AG08396 (cell line): ENCODE data around the gene IPO9.

Experiments
- DNase-seq: peaks from one replicate; pipeline ENCODE4 v3.0.0; 2012; ENCODE audit warnings: low spot score, mixed read lengths

IPO9 gene

GRCh38 chr1:201905234-201905890, 76.4 kb downstream of the IPO9 start:
- no peak for DNase-seq

- no peak for DNase-seq
Observed at GRCh38 chr1:201906336-201906735, 77.4 kb downstream of the IPO9 start.

- no peak for DNase-seq
Observed at GRCh38 chr1:201907621-201908020, 78.7 kb downstream of the IPO9 start.

- no peak for DNase-seq
Observed at GRCh38 chr1:201911826-201912571, 83.0 kb downstream of the IPO9 start.

- DNase-seq = peak; percentile 65
Observed at GRCh38 chr1:201912832-201913231, 83.9 kb downstream of the IPO9 start.

GRCh38 chr1:201914456-201915235, 85.7 kb downstream of the IPO9 start:
- no peak for DNase-seq

GRCh38 chr1:201916649-201917249, 87.8 kb downstream of the IPO9 start:
- peak; percentile 76 for DNase-seq

- DNase-seq = peak; percentile 60
Observed at GRCh38 chr1:201917362-201918033, 88.5 kb downstream of the IPO9 start.

- no peak for DNase-seq
Observed at GRCh38 chr1:201918343-201918742, 89.4 kb downstream of the IPO9 start.

- no peak for DNase-seq
Observed at GRCh38 chr1:201921952-201922558, 93.1 kb downstream of the IPO9 start.

GRCh38 chr1:201925301-201925567, 96.3 kb downstream of the IPO9 start:
- no peak for DNase-seq

- DNase-seq = no peak
Observed at GRCh38 chr1:201925981-201926645, 97.2 kb downstream of the IPO9 start.

- no peak for DNase-seq
Observed at GRCh38 chr1:201928266-201928665, 99.3 kb downstream of the IPO9 start.

GRCh38 chr1:201930137-201930536, 101.2 kb downstream of the IPO9 start:
- no peak for DNase-seq

GRCh38 chr1:201930803-201931202, 101.8 kb downstream of the IPO9 start:
- no peak for DNase-seq
